ENCODE data around the gene KNSTRN. TPM values are rescaled to one million over a fixed set of nuclear protein-coding genes. Genes with fewer than 3 reads are reported as not detected.

The KNSTRN gene
- total and polyA plus RNA-seq, 2 experiments from 2014 or later: 67.9 to 80.4 TPM

DNA sequence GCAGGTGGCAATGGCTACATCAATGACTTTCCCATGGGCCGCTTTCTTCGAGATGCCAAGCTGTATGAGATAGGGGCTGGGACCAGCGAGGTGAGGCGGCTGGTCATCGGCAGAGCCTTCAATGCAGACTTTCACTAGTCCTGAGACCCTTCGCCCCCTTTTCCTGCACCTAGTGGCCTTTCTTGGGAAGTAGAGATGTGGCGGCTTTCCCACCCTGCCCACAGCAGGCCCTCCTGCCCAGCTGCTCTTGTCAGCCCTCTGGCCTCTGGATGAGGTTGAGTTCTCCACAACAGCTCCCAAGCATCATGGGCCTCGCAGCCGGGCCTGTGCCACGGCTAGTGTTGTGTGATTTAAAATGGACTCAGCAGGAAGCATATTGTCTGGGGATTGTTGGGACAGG lies 35.6 kb downstream of the KNSTRN start:
- ATAC-seq (no peak), DNase-seq (ENCODE audit: low spot score) (no peak)
- no peak overlapping the region for H3K4me3 Mint-ChIP-seq
- no peak overlapping the region for H2AFZ ChIP-seq
- H3K27ac ChIP-seq (ENCODE audit: low read depth): no peak overlapping the region; the same call in 1 of the 2 replicates
- no peaks in the 10 kb centered on the region for H3K79me2 ChIP-seq (replicated peaks; ENCODE audit: insufficient read depth)
- H3K27me3 ChIP-seq (ENCODE audit: insufficient read depth): 0 out of 2 replicates have a peak, but pooled peaks cover 5% of the 10 kb centered on the region
- H4K20me1 ChIP-seq (replicated peaks; ENCODE audit: insufficient read depth): no peaks in the 10 kb centered on the region; the same call in 1 of the 2 replicates
- H3K4me3 ChIP-seq: no peak overlapping the region
- peaks cover 16% of the 10 kb centered on the region for H3K4me1 ChIP-seq (ENCODE audit: insufficient read depth)
- H3K9me3 Mint-ChIP-seq: no peaks in the 10 kb centered on the region
- TF ChIP-seq POLR2AphosphoS5 (IDR thresholded peaks at IDR 0.05; ENCODE audit: low read depth) (no peak), CREB1 (CRISPR knock-in tag; IDR thresholded peaks at IDR 0.05; ENCODE audit: low read depth) (no peak), JUNB (IDR thresholded peaks at IDR 0.05; ENCODE audit: unreplicated experiment) (no peak), ZNF114 (CRISPR knock-in tag; IDR thresholded peaks at IDR 0.05) (no peak), NANOG (IDR thresholded peaks at IDR 0.05; ENCODE audit: borderline replicate concordance) (no peak), ZNF462 (CRISPR knock-in tag; IDR thresholded peaks at IDR 0.05) (no peak), EZH2phosphoT487 (IDR thresholded peaks at IDR 0.05; ENCODE audit: unreplicated experiment) (no peak), EZH2 (IDR thresholded peaks at IDR 0.05; ENCODE audit: low read depth, unreplicated experiment) (no peak)
- H3K36me3 Mint-ChIP-seq (ENCODE audit: low read depth): peaks cover 45% of the 10 kb centered on the region
- H3K9me2 ChIP-seq (ENCODE audit: insufficient read depth): no peaks in the 10 kb centered on the region
- peaks cover 17% of the 10 kb centered on the region for H3K27me3 Mint-ChIP-seq (ENCODE audit: insufficient read depth, low read depth, poor library complexity)
- H3K4me2 ChIP-seq: no peak overlapping the region
- peaks cover 22% of the 10 kb centered on the region for H3K36me3 ChIP-seq (ENCODE audit: insufficient read depth)
- no peak overlapping the region for H3K27ac Mint-ChIP-seq
- H3K4me1 Mint-ChIP-seq: peaks cover 8% of the 10 kb centered on the region; the same call in 2 of the 3 replicates
- peaks cover 16% of the 10 kb centered on the region for H3F3A ChIP-seq (replicated peaks; ENCODE audit: low read depth)

Measured in GM23338 (cell line).